K562 (cell line): Measurements from ENCODE around the gene SLC4A4. TPM values are rescaled to one million over a fixed set of nuclear protein-coding genes. Genes with fewer than 3 reads are reported as not detected.

Source experiments
- ATAC-seq: fragments of 200-7000 bp; cut with Tn5 transposase; 3 replicates; pipeline ENCODE4 v1.9.1; 2020; ENCODE audit warnings: moderate library complexity
- BruUV-seq: library from RNA; stranded (reverse); fragments of 400-500 nt; replicated peaks from 2 replicates; lab custom pipeline; 2021; lab: Mats Ljungman, UMichigan
- CTCF ChIA-PET: fragments of 300-600 bp; formaldehyde crosslinking; extraction: SDS; loops from one replicate; lab custom pipeline; 2021; ENCODE audit warnings: low intra/inter-chr PET ratio; lab: Yijun Ruan, JAX
- POLR2A ChIA-PET: fragments of 300-600, 350-650 bp; sonication (Branson Sonifier 250); formaldehyde crosslinking; extraction: SDS; loops from one replicate; lab custom pipeline; 2021; ENCODE audit warnings: antibody characterized with exemption, inconsistent platforms; lab: Yijun Ruan, JAX
- DNase-seq, 4 experiments: peaks; one replicate each; pipeline versions ENCODE4 v3.0.0 to v3.0.0-alpha.2; 2011 to 2018; ENCODE audit warnings: low spot score in 3 of 4, mixed read lengths in 3 of 4; ENCODE audit errors: extremely low read depth in 1 of 4
- FAIRE-seq: peaks from 2 replicates; lab custom pipeline; 2011; peaks lifted over from hg19 to GRCh38; lab: Jason Lieb, UNC
- H2AFZ ChIP-seq: 2 replicates; pipeline ENCODE4 v1.6.0; 2011; ENCODE audit warnings: low read depth, low read length, control low read depth, inconsistent platforms
- H3K27ac ChIP-seq: fragments of 200-600 bp; 3 replicates; pipeline ENCODE4 v1.8.0; 2011; ENCODE audit warnings: low read depth, mild to moderate bottlenecking, control low read depth, inconsistent platforms, low read length, moderate library complexity, mixed read lengths; ENCODE audit errors: extremely low read depth
- H3K27me3 ChIP-seq, 2 experiments: fragments of 300-600 bp in 1 of 2; 2 replicates in 1 of 2; 3 replicates in 1 of 2; pipeline versions ENCODE4 v1.6.0 to v1.8.0; 2011; ENCODE audit warnings: inconsistent platforms in 2 of 2, low read length in 2 of 2, mild to moderate bottlenecking in 1 of 2, mixed read lengths in 1 of 2, moderate library complexity in 1 of 2; ENCODE audit not compliant: control insufficient read depth in 2 of 2, insufficient read depth in 2 of 2
- H3K36me3 ChIP-seq: fragments of 300-600 bp; 3 replicates; pipeline ENCODE4 v1.8.0; 2011; ENCODE audit warnings: mild to moderate bottlenecking, low read length, inconsistent platforms; ENCODE audit not compliant: control insufficient read depth, insufficient read depth
- H3K4me1 ChIP-seq, 2 experiments: fragments of 200-600 bp in 1 of 2; replicated peaks in 1 of 2; 2 replicates in 1 of 2; 3 replicates in 1 of 2; pipeline versions ENCODE4 v1.5.1 to v1.8.0; 2011; ENCODE audit warnings: inconsistent platforms in 2 of 2, low read length in 2 of 2, mild to moderate bottlenecking in 1 of 2, mixed read lengths in 1 of 2, moderate library complexity in 1 of 2; ENCODE audit not compliant: control insufficient read depth in 2 of 2, insufficient read depth in 2 of 2
- H3K4me2 ChIP-seq: 2 replicates; pipeline ENCODE4 v1.6.1; 2011; ENCODE audit warnings: low read length, control low read depth, inconsistent platforms, mixed read lengths; ENCODE audit not compliant: insufficient read depth
- H3K4me3 ChIP-seq: fragments of 200-600 bp; sonication (generic), shearing (Covaris generic); 2 replicates; pipeline ENCODE4 v1.5.1; 2016; ENCODE audit warnings: control low read depth, inconsistent platforms
- H3K79me2 ChIP-seq: fragments of 200-600 bp; 3 replicates; pipeline ENCODE4 v1.8.0; 2011; ENCODE audit warnings: low read length, inconsistent platforms; ENCODE audit not compliant: control insufficient read depth, insufficient read depth
- H3K9ac ChIP-seq, 2 experiments: 2 replicates each; pipeline versions ENCODE4 v1.6.0 to v1.6.1; 2011; ENCODE audit warnings: low read depth in 2 of 2, low read length in 2 of 2, control low read depth in 1 of 2, inconsistent platforms in 1 of 2, mild to moderate bottlenecking in 1 of 2, mixed read lengths in 1 of 2; ENCODE audit not compliant: insufficient read depth in 1 of 2
- H3K9me1 ChIP-seq: one replicate; pipeline ENCODE4 v1.6.0; 2011; ENCODE audit warnings: inconsistent platforms, mild to moderate bottlenecking, low read length, moderate library complexity; ENCODE audit not compliant: control insufficient read depth, insufficient read depth
- H3K9me3 ChIP-seq: replicated peaks from 2 replicates; pipeline ENCODE4 v1.5.1; 2011; ENCODE audit warnings: low read depth, low read length, inconsistent platforms; ENCODE audit not compliant: control insufficient read depth, insufficient read depth
- H4K20me1 ChIP-seq: replicated peaks from 2 replicates; pipeline ENCODE4 v1.6.1; 2011; ENCODE audit warnings: low read length, inconsistent platforms, mixed read lengths; ENCODE audit not compliant: control insufficient read depth, insufficient read depth
- CC2D1A ChIP-seq: fragments of 450-650 bp; IDR thresholded peaks from 2 replicates; pipeline ENCODE4 v1.6.1; 2017; ENCODE audit warnings: mild to moderate bottlenecking
- CREM ChIP-seq: IDR thresholded peaks from 2 replicates; pipeline ENCODE4 v1.6.1; 2014; ENCODE audit warnings: antibody characterized with exemption, low read depth
- ELF4 ChIP-seq: fragments of 450-650 bp; formaldehyde crosslinking; IDR thresholded peaks from 2 replicates; pipeline ENCODE4 v1.4.0; 2022; ENCODE audit warnings: missing genetic modification characterization
- ILF3 ChIP-seq: fragments of 450-650 bp; IDR thresholded peaks from 2 replicates; pipeline ENCODE4 v1.6.1; 2018; ENCODE audit warnings: antibody characterized with exemption, mild to moderate bottlenecking, moderate library complexity, borderline replicate concordance
- SETDB1 ChIP-seq: IDR thresholded peaks from one replicate; pipeline ENCODE4 v1.6.1; 2012; ENCODE audit warnings: low read length, control low read depth, inconsistent platforms
- ZC3H11A ChIP-seq: IDR thresholded peaks from 2 replicates; pipeline ENCODE4 v1.6.1; 2012; ENCODE audit warnings: low read depth, low read length, improper control_type of control experiment
- ZNF184 ChIP-seq: sonication (generic); formaldehyde crosslinking; IDR thresholded peaks from 2 replicates; pipeline ENCODE4 v1.5.0; 2020; ENCODE audit warnings: missing genetic modification reagents
- WGBS: fragments of 100-300 bp; shearing (Covaris generic); methylation state at CpG from one replicate; pipeline ENCODE4 v1.1.6; 2016; ENCODE audit warnings: low coverage, mixed read lengths; ENCODE audit not compliant: insufficient coverage; ENCODE audit errors: missing lambda C conversion rate; 5-methylcytosine and 5-hydroxymethylcytosine counted together
- in situ Hi-C: fragments of 300-500 bp; cut with MboI; formaldehyde crosslinking; loops from 4 replicates; pipeline ENCODE4 v1.15.0; 2018; ENCODE audit warnings: inconsistent platforms, mixed read lengths
- intact Hi-C: fragments of 100-400 bp; cut with micrococcal nuclease; formaldehyde crosslinking; loops from 2 replicates; pipeline ENCODE4 v1.14.2; 2022
- polyA plus RNA-seq, 8 experiments: library from polyadenylated mRNA; depleted of rRNA in 4 of 8; stranded (reverse) in 5 of 8; unstranded in 3 of 8; fragments of >200 nt; fragmentation: Nextera tagmentation in 2 of 8; fragmentation: Illumina TruSeq in 1 of 8; extraction: Ambion mirVana in 2 of 8; extraction: Trizol in 1 of 8; gene quantifications; 2 replicates each; pipeline versions ENCODE4 v1.2.1 to v1.2.3, GENCODE V29; 2011 to 2014; ENCODE audit warnings: inconsistent platforms in 1 of 8, missing spikeins in 1 of 8
- total RNA-seq, 7 experiments: library from RNA; depleted of rRNA in 6 of 7; stranded (reverse); fragments of >200 nt in 6 of 7; fragmentation: Illumina TruSeq in 2 of 7; extraction: Trizol in 2 of 7; gene quantifications; 2 replicates each; pipeline versions ENCODE4 v1.2.1 to v1.2.3, GENCODE V29; 2011 to 2021; ENCODE audit warnings: low replicate concordance in 1 of 7
- TF ChIP-seq, protein P1 (sequence below): fragments of 450-650 bp; IDR thresholded peaks from 2 replicates; pipeline ENCODE4 v1.6.1; 2018; ENCODE audit not compliant: partially characterized antibody
- TF ChIP-seq, protein P2 (sequence below), 2 experiments: fragments of 450-650 bp; IDR thresholded peaks; 2 replicates each; pipeline ENCODE4 v1.6.1; 2016; ENCODE audit warnings: mild to moderate bottlenecking in 2 of 2, borderline replicate concordance in 1 of 2, low read depth in 1 of 2, moderate library complexity in 1 of 2
- TF ChIP-seq, protein P3 (sequence below): fragments of 450-650 bp; IDR thresholded peaks from 2 replicates; pipeline ENCODE4 v1.6.1; 2016

The SLC4A4 gene
- total and polyA plus RNA-seq, 9 of the 15 experiments (the other 6 are each of a cell fraction or from before 2014, with no cell fraction given), result 0.01 to 0.18 (median 0.07) TPM; not detected in 2

DNA sequence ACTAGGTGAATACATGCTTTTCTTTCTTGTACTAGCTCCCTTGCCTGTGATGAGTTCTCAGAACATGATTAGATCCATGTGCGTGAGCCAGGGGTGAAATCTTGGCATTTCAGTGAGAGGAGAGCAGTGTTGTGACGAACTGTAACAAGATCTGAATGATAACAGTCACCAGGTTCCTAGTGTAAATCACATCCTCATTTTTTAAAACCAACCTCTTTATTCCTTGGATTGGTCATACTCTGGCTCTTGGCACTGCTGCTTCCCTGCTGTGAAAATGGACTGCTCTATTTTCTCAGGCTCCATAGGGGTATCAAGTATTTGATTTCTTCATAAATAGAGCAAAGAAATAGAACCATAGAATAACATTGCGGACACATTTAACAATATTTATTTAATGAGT, 206.3 kb downstream of the SLC4A4 start:
- Histone ChIP-seq H3K9ac (no peak overlapping the region), H4K20me1 (no peaks in the 10 kb centered on the region), H3K27ac (no peak overlapping the region), H3K9me3 (no peaks in the 10 kb centered on the region), H2AFZ (no peak overlapping the region), H3K4me2 (no peak overlapping the region), H3K4me1 (no peaks in the 10 kb centered on the region), H3K36me3 (no peaks in the 10 kb centered on the region), H3K79me2 (no peaks in the 10 kb centered on the region), H3K27me3 (no peaks in the 10 kb centered on the region), H3K4me3 (no peak overlapping the region), H3K9me1 (no peaks in the 10 kb centered on the region)
- ChIA-PET CTCF (no interaction called here), POLR2A (no interaction called here)
- in situ Hi-C loops, result no loop called here
- FAIRE-seq (no peak), DNase-seq (no peak), ATAC-seq (no peak)
- BruUV-seq, result no TSS peak
- intact Hi-C loops, result no loop called here
- 0% methylated on average over 3 of the region's 3 CpGs for WGBS
- TF ChIP-seq, protein P1, sequence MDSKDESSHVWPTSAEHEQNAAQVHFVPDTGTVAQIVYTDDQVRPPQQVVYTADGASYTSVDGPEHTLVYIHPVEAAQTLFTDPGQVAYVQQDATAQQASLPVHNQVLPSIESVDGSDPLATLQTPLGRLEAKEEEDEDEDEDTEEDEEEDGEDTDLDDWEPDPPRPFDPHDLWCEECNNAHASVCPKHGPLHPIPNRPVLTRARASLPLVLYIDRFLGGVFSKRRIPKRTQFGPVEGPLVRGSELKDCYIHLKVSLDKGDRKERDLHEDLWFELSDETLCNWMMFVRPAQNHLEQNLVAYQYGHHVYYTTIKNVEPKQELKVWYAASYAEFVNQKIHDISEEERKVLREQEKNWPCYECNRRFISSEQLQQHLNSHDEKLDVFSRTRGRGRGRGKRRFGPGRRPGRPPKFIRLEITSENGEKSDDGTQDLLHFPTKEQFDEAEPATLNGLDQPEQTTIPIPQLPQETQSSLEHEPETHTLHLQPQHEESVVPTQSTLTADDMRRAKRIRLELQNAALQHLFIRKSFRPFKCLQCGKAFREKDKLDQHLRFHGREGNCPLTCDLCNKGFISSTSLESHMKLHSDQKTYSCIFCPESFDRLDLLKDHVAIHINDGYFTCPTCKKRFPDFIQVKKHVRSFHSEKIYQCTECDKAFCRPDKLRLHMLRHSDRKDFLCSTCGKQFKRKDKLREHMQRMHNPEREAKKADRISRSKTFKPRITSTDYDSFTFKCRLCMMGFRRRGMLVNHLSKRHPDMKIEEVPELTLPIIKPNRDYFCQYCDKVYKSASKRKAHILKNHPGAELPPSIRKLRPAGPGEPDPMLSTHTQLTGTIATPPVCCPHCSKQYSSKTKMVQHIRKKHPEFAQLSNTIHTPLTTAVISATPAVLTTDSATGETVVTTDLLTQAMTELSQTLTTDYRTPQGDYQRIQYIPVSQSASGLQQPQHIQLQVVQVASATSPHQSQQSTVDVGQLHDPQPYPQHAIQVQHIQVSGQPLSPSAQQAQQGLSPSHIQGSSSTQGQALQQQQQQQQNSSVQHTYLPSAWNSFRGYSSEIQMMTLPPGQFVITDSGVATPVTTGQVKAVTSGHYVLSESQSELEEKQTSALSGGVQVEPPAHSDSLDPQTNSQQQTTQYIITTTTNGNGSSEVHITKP, result no peak
- TF ChIP-seq ZC3H11A, result no peak
- TF ChIP-seq CC2D1A, result no peak
- no peak for TF ChIP-seq SETDB1
- TF ChIP-seq, protein P2, sequence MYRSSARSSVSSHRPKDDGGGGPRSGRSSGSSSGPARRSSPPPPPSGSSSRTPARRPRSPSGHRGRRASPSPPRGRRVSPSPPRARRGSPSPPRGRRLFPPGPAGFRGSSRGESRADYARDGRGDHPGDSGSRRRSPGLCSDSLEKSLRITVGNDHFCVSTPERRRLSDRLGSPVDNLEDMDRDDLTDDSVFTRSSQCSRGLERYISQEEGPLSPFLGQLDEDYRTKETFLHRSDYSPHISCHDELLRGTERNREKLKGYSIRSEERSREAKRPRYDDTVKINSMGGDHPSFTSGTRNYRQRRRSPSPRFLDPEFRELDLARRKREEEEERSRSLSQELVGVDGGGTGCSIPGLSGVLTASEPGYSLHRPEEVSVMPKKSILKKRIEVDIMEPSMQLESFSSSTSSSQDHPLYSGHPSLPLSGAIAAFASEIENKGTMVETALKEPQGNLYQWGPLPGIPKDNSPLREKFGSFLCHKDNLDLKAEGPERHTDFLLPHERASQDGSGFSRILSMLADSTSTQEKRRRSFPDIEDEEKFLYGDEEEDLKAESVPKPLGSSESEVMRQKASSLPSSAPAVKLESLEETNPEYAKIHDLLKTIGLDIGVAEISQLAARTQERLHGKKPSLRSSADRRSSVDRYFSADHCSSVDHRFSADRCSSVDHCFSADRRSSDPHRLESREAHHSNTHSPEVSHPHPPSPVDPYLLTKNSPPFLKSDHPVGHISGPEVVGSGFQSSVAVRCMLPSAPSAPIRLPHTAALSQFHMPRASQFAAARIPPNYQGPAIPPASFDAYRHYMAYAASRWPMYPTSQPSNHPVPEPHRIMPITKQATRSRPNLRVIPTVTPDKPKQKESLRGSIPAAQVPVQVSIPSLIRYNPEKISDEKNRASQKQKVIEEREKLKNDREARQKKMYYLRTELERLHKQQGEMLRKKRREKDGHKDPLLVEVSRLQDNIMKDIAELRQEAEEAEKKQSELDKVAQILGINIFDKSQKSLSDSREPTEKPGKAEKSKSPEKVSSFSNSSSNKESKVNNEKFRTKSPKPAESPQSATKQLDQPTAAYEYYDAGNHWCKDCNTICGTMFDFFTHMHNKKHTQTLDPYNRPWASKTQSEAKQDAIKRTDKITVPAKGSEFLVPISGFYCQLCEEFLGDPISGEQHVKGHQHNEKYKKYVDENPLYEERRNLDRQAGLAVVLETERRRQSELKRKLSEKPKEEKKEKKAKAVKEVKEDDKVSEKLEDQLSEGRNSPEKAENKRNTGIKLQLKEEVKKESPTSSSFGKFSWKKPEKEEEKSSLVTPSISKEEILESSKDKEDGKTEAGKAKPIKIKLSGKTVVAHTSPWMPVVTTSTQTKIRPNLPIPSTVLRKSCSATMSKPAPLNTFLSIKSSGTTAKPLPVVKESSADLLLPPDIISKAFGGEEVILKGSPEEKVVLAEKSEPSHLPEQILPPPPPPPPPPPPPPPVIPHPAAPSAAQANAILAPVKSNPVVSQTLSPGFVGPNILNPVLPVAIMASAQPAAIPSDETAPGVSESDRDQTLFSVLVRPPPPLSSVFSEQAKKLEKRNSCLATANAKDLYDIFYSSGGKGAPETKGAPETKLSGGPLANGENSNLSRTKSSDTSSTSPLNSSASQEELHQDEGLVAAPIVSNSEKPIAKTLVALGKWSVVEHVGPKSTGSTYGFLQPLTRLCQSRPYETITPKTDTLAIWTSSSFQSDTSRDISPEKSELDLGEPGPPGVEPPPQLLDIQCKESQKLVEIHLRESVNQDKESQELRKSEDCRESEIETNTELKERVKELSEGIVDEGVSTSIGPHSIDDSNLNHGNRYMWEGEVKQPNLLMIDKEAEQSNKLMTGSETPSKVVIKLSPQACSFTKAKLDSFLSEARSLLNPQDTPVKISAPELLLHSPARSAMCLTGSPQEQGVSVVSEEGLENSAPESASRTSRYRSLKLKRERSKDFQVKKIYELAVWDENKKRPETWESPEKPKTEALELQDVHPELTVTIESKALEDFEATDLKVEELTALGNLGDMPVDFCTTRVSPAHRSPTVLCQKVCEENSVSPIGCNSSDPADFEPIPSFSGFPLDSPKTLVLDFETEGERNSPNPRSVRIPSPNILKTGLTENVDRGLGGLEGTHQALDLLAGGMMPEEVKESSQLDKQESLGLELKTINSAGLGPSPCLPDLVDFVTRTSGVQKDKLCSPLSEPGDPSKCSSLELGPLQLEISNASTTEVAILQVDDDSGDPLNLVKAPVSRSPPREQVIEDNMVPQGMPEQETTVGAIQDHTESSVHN (IDR thresholded peaks at IDR 0.05; ENCODE audit: borderline replicate concordance in 1 of 2, low read depth in 1 of 2), result no peak
- no peak for TF ChIP-seq ELF4 (CRISPR knock-in tag)
- TF ChIP-seq, protein P3, sequence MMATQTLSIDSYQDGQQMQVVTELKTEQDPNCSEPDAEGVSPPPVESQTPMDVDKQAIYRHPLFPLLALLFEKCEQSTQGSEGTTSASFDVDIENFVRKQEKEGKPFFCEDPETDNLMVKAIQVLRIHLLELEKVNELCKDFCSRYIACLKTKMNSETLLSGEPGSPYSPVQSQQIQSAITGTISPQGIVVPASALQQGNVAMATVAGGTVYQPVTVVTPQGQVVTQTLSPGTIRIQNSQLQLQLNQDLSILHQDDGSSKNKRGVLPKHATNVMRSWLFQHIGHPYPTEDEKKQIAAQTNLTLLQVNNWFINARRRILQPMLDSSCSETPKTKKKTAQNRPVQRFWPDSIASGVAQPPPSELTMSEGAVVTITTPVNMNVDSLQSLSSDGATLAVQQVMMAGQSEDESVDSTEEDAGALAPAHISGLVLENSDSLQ, result no peak
- no peak for TF ChIP-seq ZNF184
- no peak for TF ChIP-seq CREM
- no peak for TF ChIP-seq ILF3
